Spleen (tissue), 7 donors: ENCODE data around the gene BHLHE40.

Experiments used
- CTCF ChIP-seq, 11 experiments: fragments of 200-600 bp in 7 of 11; fragments of 450-650 bp in 4 of 11; sonication (generic) in 4 of 11; IDR thresholded peaks in 8 of 11; conservative IDR thresholded peaks in 3 of 11; 1 replicate in 7 of 11; 2 replicates in 4 of 11; pipeline versions ENCODE4 v1.4.0 to v1.8.0; 2016 to 2021; ENCODE audit warnings: antibody characterized with exemption in 11 of 11, inconsistent platforms in 4 of 11, mild to moderate bottlenecking in 1 of 11
- POLR2A ChIP-seq, 3 donors: fragments of 450-650 bp; IDR thresholded peaks; one replicate each; pipeline ENCODE4 v1.5.1; 2017; ENCODE audit warnings: antibody characterized with exemption in 3 of 3, mild to moderate bottlenecking in 1 of 3
- donor health status: DM: no; HTN: no; CAD: no; lungs with moderate emphysema.
- donor health status: DM: no; HTN: no; CAD: no.
- donor health status: DM: no; HTN: no; CAD: no.

- no peak for TF ChIP-seq POLR2A (IDR thresholded peaks at IDR 0.05)
- TF ChIP-seq CTCF (IDR thresholded peaks at IDR 0.05 in 8 of 11, conservative IDR thresholded peaks at IDR 0.05 in 3 of 11), result no peak
Measured at GRCh38 chr3:5022187-5022965, 43.1 kb downstream of the BHLHE40 start.
